GM18526 (cell line): ENCODE measurements around the gene IGLL1.

Experiments
- POLR2A ChIP-seq: IDR thresholded peaks from 3 replicates; pipeline ENCODE4 v1.6.1; 2011; ENCODE audit not compliant: insufficient read length; ENCODE audit errors: extremely low read depth

IGLL1 gene

GRCh38 chr22:23548501-23549197, 31.4 kb downstream of the IGLL1 start:
- no peak for TF ChIP-seq POLR2A

- TF ChIP-seq POLR2A: no peak
Observed at GRCh38 chr22:23547818-23548500, 32.1 kb downstream of the IGLL1 start.

- no peak for TF ChIP-seq POLR2A
Observed at GRCh38 chr22:23544852-23545251, 35.2 kb downstream of the IGLL1 start.

GRCh38 chr22:23542933-23543332, 37.2 kb downstream of the IGLL1 start:
- TF ChIP-seq POLR2A: no peak

GRCh38 chr22:23539135-23539838, 40.8 kb downstream of the IGLL1 start:
- no peak for TF ChIP-seq POLR2A

- TF ChIP-seq POLR2A: no peak
Observed at GRCh38 chr22:23537416-23537815, 42.7 kb downstream of the IGLL1 start.

GRCh38 chr22:23536821-23537345, 43.2 kb downstream of the IGLL1 start:
- TF ChIP-seq POLR2A: no peak

GRCh38 chr22:23534851-23535717, 45.0 kb downstream of the IGLL1 start:
- no peak for TF ChIP-seq POLR2A

- no peak for TF ChIP-seq POLR2A
Observed at GRCh38 chr22:23534201-23534850, 45.8 kb downstream of the IGLL1 start.

- no peak for TF ChIP-seq POLR2A
Observed at GRCh38 chr22:23533771-23534191, 46.3 kb downstream of the IGLL1 start.

- no peak for TF ChIP-seq POLR2A
Observed at GRCh38 chr22:23533328-23533762, 46.7 kb downstream of the IGLL1 start.

- no peak for TF ChIP-seq POLR2A
Observed at GRCh38 chr22:23532731-23533130, 47.4 kb downstream of the IGLL1 start.

GRCh38 chr22:23531966-23532705, 48.0 kb downstream of the IGLL1 start:
- no peak for TF ChIP-seq POLR2A
